Stimulated activated CD4-positive, alpha-beta T cell treated with anti-CD3 and anti-CD28 coated beads, Interleukin-1b, Interleukin-23, amount 100 ng/mL, for 4 hours (primary cell): ENCODE results near the gene SLCO1B1.
"Not testable (repeated sequence)": the region's sequence is repeated elsewhere in the genome, so short reads cannot be mapped to it uniquely, and the experiment has no call there.

ENCODE experiments used
- DNase-seq, 2 donors: peaks; one replicate each; pipeline ENCODE4 v3.0.0-alpha.2; 2020; ENCODE audit warnings: low read depth in 2 of 2

SLCO1B1 gene, protein sequence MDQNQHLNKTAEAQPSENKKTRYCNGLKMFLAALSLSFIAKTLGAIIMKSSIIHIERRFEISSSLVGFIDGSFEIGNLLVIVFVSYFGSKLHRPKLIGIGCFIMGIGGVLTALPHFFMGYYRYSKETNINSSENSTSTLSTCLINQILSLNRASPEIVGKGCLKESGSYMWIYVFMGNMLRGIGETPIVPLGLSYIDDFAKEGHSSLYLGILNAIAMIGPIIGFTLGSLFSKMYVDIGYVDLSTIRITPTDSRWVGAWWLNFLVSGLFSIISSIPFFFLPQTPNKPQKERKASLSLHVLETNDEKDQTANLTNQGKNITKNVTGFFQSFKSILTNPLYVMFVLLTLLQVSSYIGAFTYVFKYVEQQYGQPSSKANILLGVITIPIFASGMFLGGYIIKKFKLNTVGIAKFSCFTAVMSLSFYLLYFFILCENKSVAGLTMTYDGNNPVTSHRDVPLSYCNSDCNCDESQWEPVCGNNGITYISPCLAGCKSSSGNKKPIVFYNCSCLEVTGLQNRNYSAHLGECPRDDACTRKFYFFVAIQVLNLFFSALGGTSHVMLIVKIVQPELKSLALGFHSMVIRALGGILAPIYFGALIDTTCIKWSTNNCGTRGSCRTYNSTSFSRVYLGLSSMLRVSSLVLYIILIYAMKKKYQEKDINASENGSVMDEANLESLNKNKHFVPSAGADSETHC

DNA sequence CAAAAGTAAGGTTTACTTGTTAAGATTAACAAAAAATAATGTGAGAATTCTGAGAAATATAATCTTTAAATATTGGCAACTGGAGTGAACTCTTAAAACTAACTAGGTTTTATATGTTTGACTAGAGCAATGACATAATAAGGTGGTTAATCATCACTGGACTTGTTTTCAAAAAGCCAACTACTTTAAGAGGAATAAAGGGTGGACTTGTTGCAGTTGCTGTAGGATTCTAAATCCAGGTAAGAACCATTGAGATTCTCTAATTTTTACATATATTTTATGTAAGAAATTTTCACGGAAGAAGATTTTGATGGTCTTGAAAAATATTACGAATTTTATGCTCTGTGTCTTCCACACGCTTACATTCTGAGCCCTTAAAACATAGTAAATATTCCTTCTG is at the start of gene SLCO1B1:
Gene SLCO1B1 (plus strand): TSS at position 197 of the 400 bp plus-strand sequence. CDS start 10,381 bp downstream, outside the sequence.
- DNase-seq = no peak

DNA sequence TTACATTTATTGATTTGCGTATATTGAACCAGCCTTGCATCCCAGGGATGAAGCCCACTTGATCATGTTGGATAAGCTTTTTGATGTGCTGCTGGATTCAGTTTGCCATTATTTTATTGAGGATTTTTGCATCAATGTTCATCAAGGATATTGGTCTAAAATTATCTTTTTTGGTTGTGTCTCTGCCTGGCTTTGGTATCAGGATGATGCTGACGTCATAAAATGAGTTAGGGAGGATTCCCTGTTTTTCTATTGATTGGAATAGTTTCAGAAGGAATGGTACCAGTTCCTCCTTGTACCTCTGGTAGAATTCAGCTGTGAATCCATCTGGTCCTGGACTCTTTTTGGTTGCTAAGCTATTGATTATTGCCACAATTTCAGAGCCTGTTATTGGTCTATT is 46.2 kb upstream of the SLCO1B1 start:
- DNase-seq = not testable (repeated sequence)

DNA sequence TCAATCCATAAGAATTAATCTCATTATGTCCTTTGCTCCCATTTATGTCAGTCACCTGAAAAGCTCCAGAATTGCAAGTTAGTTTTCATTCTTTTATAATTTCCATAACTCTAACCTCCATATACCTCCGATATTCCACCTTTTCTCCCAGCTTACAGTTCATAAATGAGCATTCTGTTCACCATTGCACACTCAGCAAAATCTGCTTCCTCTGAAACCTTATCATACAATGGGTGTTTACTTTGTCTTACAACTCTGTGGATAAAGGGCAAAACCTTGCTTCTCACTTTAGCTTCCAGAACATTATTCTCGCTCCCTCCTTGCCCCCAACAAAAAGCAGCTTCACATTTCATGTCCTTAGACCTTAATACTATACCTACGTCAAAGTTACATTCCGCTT is 19.3 kb upstream of the SLCO1B1 start:
- no peak for DNase-seq

DNA sequence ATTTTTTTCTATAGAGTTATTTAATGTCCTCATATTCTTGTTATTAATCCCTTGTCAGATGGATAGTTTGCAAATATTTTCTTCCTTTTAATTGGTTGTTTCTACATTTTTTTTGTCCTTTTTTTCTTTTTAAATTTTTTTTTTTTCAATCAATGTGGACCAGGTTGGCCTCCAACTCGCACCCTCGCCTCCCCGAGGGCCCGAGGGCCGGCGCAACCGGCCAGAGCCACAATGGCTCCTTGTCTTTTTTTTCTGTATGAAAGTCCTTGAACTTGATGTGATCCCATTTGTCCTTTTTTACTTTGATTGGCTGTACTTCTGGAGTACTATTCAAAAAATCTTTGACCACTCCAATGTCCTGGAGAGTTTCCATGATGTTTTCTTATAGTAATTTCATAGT is 17.7 kb upstream of the SLCO1B1 start:
- no peak for DNase-seq

DNA sequence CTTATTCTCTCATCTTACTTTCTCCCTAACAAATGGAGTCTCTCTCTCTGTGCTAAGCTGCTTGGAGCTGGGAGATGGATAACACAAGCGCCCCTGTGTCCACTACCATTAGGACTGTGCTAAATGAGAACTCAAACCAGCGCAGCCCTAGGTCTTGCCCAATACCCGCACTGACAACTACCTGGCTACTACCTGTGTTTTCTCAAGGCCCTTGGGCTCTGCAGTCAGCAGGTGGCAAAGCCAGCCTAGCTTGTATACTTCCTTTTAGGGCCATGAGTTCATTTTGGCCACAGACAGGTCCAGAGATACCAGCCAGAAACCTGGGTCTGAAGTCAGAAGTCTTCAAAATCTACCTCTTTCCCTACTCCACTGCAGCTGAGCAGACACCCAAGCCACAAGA is 13.0 kb upstream of the SLCO1B1 start:
- no peak for DNase-seq

DNA sequence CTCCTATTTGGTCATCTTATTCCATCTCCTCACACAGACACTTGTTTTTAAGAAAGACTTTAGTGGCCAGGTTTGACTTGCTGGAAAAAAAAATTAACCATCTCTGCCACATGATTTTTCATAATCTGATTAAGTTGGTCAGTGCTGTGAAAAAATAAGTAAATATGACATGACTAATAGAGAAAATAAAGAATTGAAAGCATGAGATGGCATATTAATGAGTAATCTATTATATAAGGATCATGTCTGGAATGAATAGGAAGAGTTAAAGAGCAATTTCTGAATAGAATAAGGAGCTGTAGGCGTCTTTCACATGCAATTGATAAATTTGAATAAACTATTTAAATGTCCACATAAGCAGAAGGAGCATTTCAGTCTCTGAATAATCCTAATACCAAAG is 12.2 kb upstream of the SLCO1B1 start:
- DNase-seq = no peak

DNA sequence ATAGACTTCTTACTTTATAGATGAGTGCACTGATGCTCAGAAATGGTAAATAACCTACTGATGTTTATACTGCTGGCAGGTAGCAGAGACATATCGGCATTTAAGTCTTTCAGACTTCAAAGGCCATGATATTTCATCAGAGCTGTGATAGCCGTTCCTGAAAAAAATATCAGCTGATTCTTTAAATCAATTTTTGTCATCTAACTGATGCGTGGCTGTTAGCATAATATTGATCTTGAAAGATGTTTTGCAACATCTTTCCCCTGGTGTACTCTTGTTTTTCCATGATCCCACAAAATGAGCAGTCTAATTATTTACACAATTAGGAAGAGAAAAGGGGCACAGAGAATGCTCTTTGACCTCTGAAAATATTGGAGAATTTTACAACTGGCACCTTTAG is 1.6 kb upstream of the SLCO1B1 start:
- DNase-seq = no peak

DNA sequence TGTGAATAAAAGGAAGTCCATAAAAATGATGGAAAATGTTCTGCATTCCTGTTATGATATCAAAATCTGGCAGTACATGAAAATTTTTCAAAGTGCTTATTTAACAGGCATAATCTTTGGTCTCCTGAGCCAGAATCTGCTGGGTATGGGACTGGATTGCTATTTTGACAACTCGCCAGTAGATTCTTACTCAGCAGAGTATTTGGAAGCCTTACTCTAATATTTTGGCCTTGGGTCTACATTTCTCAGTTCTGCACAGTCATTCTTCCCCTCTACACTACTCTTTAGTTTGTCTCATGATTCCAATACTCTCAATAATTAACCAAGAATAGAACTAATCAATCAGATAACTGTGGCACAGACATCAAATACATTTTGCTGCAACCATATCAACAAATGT is 1.1 kb upstream of the SLCO1B1 start:
- no peak for DNase-seq

DNA sequence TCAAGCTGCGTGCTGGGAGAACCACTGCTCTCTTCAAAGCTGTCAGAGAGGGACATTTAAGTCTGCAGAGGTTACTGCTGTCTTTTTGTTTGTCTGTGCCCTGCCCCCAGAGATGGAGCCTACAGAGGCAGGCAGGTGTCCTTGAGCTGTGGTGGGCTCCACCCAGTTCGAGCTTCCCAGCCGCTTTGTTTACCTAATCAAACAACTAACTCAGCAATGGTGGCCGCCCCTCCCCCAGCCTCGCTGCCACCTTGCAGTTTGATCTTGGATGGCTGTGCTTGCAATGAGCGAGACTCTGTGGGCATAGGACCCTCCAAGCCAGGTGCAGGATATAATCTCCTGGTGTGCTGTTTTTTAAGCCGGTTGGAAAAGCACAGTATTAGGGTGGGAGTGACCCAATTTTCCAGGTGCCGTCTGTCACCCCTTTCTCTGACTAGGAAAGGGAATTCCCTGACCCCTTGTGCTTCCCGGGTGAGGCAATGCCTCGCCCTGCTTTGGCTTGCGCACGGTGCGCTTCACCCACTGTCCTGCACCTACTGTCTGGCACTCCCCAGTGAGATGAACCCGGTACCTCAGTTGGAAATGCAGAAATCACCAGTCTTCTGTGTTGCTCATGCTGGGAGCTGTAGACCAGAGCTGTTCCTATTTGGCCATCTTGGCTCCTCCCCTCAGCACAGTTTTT is 6.5 kb downstream of the SLCO1B1 start:
- DNase-seq = not testable (repeated sequence)

DNA sequence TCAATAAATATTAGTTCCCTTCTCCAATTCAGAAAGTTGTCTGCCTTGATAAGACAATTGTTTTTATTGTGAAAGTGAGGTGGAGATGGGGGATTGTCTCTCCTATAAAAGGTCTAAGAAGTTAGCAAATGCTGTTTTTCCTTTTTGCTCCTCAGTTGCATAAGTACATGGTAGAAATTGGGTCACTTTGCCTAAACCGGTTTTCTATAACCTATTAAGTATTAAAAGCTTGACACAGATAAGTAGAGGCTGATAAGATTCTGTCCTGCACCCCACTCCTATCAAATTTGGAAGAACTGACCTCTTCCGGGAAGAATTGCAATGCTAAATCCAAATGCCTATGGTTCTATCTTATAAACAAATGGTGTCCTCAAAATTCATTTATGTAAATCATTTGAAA is 7.0 kb downstream of the SLCO1B1 start:
- no peak for DNase-seq

DNA sequence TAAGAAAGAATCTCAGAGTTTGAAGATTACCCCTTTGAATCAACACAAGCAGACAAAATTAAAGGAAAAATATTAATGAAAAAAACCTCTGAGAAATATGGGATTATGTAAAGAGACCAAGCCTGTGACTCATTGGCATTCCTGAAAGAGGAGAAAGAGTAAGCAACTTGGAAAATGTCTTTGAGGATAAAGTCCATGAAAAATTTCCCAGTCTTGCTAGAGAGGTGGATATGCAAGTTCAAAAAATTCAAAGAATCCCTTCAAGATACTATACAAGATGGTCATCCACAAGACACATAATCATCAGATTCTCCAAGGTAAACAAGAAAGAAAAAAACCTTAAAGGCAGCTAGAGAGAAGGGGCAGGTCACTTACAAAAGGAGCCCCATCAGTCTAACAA is 13.3 kb downstream of the SLCO1B1 start:
- no peak for DNase-seq

DNA sequence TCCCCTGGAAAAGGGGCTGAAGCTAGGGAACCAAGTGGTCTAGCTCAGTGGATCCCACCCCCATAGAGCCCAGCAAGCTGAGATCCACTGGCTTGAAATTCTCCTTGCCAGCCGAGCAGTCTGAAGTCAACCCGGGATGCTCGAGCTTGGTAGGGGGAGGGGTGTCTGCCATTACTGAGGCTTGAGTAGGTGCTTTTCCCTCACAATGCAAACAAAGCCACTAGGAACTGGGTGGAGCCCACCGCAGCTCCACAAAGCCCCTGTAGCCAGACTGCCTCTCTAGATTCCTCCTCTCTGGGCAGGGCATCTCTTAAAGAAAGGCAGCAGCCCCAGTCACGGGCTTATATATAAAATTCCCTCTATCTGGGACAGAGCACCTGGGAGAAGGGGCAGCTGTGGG is 18.9 kb downstream of the SLCO1B1 start:
- not testable (repeated sequence) for DNase-seq

DNA sequence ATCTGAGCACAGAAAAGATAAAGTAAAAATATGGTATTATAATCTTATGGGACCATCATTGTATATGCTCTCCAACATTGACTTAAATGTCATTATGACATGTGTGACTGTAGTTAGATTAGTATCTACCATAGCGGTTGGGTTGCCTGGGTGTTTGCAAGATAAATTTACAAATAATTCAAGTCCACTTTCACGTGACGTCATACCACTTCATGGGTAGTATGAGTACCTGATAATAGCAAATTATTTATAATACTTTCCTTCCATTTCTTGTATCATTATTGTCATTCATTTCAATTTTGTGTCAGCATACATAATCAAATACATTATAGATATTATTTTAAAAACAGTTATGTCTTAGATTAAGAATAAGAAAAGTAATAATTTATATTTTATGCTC is 20.2 kb downstream of the SLCO1B1 start:
- DNase-seq = no peak

DNA sequence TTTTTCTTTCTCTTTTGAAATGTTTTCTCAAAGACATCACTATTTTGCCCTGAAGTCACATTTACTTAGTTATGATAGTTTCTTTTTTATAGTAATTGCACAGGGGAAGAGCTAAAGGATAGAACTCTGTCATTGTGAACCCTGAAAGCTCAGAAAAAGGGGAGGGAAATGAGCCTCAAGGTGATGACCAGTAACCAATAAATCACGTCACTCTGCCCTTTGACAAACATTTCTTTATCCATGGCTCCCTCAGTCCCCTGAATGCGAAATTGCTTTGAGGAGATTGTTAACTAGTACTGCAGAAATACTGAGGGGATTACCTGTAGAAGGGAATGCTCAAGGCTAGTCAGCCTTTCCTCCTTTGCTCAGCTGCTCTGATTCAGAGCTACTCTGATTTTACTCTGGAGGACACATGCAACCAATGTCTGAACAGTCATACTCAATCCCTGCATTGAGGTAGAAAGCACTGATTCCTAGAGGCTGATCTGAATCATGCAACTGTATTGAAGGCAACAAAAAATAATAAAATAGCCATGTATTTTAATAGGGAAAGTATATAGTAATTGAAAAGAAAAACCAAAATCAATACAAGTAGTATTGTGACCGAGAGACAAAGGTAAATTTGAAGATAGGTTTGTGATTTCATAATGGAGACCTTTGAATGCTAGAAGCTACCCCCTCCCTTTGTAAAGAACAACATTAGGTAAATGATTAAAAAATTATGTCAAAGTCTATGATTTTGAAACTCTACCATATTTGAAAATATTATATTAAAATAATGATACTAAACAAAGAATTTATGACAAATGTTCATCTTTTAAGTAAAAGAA is 24.7 kb downstream of the SLCO1B1 start:
- no peak for DNase-seq

DNA sequence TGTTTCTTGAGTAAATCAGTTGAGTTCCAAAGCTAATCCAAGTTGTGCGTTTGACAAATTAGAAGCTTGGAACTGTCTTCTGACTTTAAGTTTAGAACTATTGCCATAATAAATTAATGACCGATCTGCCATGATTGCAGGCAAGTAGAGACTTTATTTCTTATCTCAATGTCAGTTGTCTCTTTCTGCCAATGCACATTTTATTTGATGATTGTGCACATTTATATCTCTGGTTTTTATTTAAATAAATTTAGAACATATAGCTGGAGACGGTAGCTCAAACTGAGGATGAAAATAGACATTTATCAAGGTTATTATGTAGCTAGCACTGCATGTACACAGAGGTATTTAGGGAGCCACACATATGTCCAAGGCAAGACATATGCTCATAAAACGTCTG is 34.1 kb downstream of the SLCO1B1 start:
- DNase-seq = no peak

DNA sequence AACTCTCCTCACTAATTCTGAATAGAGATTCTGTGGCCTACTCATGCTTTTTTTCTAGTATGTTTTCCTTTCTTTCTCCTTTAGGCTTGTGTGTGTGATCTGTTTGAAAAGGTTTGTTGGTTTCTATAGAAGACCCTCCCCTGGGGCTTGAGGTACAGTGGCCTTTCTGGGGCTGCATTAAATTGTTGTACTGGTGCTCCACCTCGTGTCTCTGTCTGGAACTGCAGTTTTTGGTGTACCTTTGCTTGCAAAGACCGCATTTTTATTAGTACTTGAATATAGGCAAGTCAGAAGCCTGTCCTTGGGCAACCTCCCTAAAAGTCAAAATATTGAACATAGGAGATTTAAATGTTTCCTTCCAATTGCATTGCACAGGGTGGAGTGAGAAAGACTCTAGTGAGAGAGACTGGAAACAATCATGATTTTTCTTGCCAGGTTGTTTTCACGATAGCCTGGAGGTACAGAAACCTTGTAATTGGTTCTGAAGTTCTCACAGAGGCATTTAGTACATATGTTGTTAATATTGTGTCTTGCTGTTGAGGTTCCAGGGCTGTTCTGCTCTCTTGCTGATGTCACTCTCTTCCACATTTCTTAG is 39.0 kb downstream of the SLCO1B1 start:
- no peak for DNase-seq

DNA sequence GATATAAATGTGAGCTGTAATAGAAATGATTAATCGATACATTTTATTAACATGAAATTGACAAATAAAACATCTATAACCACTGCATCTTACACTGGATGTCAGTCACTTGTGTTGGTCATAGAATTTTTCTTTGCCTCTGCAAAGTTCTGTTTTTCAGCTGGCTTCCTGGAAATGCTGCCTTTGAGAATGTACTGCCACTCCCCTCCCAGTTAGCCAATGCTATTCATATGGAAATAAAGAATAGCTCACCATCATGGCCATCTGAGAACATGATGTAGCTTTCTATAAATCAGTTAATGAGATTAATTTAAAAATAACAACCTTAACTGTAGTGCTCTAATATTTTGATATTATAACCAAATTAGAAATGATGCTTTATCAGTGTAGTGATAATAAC is 41.1 kb downstream of the SLCO1B1 start:
- no peak for DNase-seq

DNA sequence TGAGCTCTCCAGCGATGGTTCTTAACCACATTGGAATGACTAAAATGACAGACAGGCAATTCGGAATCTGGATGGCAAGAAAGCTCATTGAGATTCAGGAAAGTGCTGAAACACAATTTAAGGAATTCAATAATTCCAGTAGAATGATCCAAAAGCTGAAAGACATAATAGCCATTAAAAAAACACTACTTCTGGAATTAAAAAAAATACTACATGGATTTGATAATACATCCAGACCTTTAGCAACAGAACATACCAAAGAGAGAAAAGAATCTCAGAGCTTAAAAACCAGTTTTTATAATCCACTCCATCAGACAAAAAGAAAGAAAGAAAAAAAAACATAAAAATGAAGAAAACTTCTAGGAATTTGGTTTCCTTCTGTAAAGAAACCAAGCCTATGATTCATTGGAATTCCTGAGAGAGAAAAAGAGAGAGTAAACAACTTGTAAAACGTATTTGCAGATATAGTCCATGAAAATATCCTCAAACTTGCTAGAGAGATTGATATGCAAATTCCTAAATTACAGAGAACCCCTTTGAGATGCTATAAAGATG is 52.8 kb downstream of the SLCO1B1 start:
- DNase-seq = no peak

DNA sequence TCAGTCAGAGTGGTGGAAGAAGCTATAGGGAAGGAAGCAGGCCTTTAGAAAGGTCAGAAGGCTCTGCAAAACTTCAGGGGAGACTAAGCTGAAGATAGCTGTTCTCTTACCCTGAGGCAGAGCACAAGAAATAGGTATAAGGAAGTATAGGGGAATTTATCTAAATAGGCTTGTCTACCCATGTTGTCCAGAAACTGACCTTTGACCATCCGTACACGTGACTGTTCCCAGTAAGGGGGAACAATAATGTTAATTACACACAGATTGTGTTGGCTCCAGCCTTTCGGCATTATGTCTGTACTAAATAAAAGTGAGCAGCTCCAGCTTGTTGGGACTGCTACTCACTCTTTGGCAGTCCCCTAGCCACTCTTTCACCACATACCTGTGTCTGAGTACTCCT is 59.0 kb downstream of the SLCO1B1 start:
- DNase-seq = no peak

DNA sequence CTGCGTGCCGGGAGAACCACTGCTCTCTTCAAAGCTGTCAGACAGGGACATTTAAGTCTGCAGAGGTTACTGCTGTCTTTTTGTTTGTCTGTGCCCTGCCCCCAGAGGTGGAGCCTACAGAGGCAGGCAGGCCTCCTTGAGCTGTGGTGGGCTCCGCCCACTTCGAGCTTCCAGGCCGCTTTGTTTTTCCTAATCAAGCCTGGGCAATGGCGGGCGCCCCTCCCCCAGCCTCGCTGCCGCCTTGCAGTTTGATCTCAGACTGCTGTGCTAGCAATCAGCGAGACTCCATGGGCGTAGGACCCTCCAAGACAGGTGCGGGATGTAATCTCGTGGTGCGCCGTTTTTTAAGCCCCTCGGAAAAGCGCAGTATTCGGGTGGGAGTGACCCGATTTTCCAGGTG is 83.4 kb downstream of the SLCO1B1 start:
- DNase-seq = not testable (repeated sequence)

DNA sequence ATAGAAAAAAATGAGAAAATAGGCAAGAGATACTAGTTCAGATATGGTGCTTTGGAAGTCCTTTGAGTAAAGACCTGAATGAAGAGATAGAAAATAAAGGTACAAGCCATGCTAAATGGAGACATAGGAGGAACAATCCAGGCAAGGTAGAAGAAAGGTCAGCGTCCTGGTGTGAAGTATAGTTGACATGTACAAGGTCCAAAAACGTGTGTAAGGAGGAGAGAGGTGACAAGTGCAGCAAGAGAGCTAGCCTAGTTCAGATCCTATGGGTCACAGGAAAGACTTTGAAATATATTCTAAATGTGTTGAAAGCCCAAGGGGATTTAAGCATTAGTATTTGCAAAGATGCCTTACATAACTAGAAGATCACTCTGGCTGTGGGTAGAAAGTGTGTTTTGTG is 88.2 kb downstream of the SLCO1B1 start:
- no peak for DNase-seq
